Measurements from ENCODE around the gene DNAJC17.

The DNAJC17 gene

DNA sequence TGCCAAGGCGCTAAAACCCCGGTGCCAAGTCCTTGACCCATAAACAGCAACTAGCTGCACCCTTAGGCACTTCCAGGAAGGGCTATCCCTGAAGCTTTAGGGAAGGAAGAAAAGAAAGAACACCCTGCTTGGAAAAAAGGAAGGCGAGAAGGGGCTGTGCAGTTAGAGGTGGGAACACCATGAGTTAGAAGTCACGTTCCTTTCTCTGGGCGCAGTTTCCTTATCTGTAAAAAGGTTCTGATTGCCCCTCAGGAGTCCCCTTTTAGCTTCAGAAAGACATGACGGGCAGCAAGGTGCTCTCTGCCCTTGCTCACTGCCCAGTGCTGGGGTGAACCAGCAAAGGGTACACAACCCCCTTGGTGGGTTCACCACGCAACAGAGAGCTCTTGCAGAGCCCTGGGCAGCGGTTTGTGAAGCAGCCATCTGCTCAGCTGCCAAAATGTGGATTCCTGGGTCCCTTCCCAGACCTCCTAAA, 42.6 kb downstream of the DNAJC17 start:
- no peak for FAIRE-seq

DNA sequence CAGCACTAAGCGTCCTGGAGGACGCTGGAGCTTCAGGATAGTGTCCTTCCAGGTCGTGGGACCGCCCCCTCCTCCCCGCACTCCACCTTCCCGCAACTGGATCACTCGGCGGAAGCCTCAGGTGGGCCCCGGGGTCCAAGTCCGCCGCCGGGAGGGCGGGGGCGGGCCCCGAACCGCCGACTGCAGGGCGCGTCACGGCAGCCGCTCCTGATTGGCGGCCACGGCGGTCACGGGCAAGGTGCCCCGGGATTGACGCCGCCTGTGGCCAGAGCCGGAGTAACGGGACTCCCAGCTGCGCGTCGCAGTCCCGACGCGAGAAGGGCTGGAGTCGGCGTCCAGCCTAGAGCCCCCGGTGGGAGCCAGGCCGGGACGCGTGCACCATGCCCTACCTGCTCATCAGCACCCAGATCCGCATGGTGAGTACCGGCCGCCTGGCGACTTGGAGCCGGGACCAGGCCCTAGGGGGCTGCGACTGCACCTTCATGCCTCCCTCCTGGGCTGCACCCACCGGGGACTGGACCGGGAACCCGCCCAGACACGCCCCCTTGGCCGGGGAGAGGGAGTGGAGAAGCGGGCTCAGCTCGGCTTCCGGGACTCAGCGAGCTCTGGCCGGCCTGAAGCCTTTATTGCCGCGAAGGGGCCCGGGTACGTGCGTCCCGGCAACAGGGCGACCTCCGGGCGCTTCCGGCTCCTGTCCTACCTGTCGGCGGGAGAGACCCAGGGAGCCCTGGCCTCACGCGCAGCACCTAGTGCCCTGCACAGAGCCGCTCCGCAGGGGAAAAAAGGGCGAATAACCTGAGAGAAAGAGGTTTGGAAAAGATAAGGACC, 43.3 kb downstream of the DNAJC17 start, which contains the start of gene GCHFR:
GCHFR (plus strand) TSS at position 268 of the 828 bp plus-strand sequence; CDS start at position 381, 113 bp downstream.
- FAIRE-seq: no peak

DNA sequence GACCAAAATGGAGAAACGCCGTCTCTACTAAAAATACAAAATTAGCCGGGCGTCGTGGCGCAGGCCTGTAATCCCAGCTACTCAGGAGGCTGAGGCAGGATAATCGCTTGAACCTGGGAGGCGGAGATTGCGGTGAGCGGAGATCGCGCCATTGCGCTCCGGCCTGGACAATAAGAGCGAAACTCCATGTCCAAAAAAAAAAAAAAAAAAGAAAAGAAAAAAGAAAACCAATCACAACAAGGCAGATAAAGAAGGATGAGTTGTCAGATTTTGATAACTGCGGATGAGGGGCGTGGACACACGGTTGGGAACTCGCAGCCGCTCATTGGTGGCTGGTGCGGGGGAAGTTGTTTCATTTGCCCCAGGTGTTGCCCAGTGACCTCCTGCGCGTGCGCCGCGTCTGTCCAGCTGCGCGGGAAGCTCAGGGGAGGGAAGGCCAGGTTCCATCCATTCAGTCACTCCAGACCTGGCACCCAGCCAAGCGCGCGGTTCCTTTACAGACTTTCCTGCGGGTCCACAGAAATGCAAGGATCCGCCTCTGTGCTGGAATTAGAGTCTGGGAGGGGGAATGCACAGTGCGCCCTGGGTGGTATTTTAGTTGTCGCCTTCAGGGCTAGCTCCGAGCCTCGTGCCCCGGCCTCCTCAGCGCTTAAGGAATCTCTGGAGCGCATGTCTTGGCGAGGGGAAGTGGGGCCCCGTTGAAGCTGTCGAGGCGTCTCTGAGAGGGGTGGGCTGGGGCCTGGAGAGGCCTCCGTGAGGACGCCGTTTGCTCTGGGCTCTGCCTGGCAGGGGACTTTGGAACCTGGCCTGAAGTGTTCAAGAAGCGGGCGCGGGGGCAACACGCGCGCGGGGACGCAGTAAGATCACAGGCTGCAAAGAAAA, 44.1 kb downstream of the DNAJC17 start:
- no peak for FAIRE-seq

GRCh38 chr15:40759961-40760360, 47.3 kb downstream of the DNAJC17 start:
- FAIRE-seq: no peak

DNA sequence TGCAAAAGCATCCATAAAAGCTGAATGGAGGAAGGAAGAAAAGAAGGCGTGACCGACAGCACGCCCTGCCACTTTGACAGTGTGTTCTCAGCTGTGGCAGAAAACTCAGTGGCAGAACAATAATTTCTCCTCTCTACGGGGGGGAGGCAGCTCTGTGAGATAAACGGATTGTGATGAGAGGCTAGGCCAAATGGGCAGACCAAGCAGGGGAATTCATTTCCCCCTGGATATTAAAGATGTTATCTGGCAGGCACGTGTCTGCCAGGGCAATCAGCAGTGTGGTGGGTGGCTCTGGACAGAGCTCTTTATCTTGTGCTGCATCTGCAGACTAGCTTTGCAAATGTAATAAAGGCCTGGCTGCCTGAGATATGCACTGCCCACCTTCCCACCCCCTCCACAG, 50.3 kb downstream of the DNAJC17 start:
- no peak for FAIRE-seq

GRCh38 chr15:40755812-40756208, 51.5 kb downstream of the DNAJC17 start:
- FAIRE-seq: no peak

DNA sequence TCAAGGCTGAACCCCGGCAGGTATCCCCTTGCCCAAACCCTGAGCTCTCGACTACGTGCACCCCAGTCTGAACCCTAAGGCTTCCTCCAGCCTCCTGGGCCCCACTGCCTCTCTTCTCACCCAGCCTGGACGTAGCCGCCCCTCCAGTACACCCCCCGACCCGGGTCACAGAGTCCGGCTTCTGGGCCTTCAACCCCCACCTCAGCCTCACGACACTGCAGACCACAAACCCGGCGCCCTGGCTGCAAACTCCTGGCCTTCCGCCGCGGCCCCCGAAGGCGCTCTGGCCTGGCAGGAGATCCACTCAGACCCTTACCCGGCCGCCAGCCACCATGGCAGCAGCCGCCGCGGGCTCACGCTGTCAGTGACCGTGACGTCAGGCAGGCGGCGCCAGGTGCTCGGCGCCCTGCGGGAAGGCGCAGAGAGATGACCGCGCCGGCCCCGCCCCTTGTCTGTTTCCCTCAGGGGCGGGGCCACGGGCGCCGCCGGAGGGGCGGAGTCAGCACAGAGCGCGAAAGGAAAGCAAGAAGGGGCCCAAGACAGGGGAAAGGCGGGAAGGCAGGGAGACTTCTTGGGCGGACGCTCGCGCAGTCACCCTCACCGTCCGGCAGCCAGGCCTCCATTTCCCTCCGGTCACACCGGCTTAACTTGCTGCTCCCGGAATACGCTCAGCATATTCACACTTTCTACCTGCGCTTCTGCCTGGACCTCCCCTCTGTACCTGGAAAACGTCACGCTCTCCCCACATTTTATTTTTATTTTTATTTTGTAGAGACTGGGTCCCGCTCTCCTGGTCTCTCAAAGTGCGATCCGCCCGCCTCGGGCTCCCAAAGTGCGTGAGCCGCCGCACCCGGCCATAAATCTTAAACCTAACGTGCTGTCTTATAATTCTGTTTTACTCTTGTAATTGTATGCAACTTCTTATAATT, 52.1 kb downstream of the DNAJC17 start, which contains the start of gene RMDN3:
RMDN3 (minus strand) TSS at position 372 of the 929 bp plus-strand sequence. CDS start 471 bp downstream, outside the sequence.
- FAIRE-seq: no peak

- FAIRE-seq: no peak
Measured at GRCh38 chr15:40754574-40754882, 52.7 kb downstream of the DNAJC17 start.

DNA sequence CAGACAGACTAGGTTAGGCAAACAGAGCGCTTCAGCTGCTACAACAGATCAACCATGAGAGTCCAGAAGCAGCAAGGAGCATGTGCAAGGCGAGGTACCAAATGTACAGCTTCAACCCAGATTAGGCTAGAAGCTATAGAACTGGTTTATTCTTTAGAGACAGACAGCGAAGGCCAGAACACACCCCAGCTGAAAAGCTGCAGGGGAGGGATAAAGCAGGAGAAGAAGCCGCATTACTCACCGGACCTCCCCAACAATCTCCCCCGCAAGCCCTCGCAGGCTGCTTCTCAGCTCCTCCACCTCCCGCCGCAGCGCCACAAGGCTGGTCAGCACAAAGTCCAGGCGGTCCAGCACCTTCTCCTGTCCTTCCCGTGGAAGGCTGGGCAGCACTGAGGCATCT, 55.5 kb downstream of the DNAJC17 start:
- FAIRE-seq: no peak

DNA sequence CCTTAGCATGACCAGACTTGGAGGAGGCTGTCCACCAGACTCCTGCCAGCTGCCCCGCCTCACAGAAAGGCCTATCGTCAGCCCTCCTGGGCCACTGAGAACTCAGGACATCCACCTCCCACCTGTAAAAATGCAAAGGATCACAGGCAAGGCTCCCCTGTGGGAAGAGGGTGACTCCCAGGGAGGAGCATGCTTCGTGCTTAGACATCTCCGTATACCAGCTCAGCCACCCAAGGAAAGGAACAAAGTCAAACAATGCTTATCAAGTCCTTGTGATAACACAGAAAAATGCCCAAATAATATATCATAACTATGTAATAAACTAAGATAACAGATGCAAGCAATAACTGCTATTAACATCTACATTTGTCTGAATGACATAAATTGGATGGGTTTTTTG, 56.4 kb downstream of the DNAJC17 start:
- FAIRE-seq: no peak

- FAIRE-seq: no peak
Measured at GRCh38 chr15:40749151-40749630, 58.1 kb downstream of the DNAJC17 start.

- no peak for FAIRE-seq
Measured at GRCh38 chr15:40747685-40748631, 59.3 kb downstream of the DNAJC17 start.

DNA sequence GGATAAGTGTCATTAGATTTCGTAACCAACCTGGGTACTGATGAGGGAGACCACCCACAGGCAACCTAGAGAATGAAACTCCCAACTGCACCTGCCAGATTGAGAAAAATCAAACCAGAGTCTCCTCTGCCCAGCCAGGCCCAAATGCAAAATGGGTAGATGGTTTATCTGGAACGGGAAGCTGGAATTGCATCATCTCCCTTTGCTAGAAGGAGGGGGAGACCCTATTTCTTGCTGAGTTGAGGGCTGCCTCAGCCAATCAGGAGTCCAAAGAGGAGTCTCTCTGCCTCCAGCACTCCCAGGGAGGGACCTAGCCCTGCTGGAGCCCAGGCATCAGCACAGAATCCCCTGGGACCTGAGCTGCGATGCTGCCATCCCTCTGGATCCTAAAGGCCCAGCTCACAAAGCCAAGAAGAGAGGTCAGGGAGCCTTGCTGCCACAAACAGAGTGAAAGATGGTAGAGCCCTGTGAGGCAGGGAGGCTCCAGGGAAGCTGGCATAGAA, 60.3 kb downstream of the DNAJC17 start:
- FAIRE-seq: no peak

DNA sequence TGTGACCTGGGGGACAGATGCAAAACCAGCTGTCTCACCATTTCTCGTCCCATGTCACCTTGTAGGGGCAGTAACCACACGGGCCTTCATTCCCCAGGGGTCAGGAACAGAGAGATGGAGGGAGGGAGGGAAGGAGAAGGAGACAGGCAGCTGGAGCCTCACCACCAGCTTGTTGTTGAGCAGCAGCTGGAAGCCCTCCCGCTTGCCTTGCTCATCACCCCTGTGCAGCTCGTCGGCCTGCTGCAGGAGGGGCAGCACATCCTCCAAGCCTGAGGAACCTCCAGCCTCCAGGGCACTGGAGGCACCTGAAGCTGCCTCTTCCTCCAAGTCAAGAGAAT, 62.5 kb downstream of the DNAJC17 start:
- FAIRE-seq: no peak

- no peak for FAIRE-seq
Measured at GRCh38 chr15:40743921-40744814, 63.1 kb downstream of the DNAJC17 start.

- no peak for FAIRE-seq
Measured at GRCh38 chr15:40743485-40743901, 63.8 kb downstream of the DNAJC17 start.

DNA sequence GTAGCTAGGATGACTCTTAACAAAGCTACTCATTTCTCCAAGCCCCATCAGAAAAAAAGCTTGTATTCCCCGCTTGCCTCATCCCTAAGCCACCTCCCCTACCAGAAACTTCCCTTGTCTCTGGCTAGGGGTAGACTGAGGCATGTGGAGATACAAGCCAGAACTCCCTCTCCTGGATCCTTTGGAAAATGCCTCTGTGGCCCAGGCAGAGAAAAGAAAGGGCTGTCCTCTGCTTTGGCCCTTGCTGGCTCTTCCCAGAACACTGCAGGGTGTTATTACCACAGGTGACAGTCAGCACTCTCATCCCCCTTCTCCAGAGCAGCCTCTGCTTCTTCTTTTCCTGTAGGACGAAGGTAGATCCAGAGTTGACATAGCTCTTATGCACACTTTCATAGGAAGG, 67.4 kb downstream of the DNAJC17 start:
- FAIRE-seq: no peak

GRCh38 chr15:40739047-40739446, 68.2 kb downstream of the DNAJC17 start:
- FAIRE-seq: no peak

DNA sequence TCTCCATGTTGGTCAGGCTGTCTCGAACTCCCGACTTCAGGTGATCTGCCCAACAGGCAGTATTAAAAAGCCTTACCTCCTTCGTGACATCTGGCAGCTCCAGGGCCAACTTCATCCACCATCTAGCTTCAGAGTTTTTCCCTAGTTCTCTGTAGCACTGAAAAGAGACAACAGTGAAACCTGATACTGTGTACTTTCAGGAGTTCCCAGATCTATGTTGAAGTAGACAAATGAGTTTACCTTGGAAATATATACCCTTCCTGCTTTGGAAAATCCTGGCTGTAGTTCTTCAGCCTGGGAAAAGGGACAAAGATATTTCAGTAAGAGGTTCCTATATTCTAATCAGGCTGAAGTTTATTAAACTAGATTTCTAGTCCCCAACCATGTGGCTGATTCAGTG, 70.2 kb downstream of the DNAJC17 start:
- FAIRE-seq: no peak

- no peak for FAIRE-seq
Measured at GRCh38 chr15:40736575-40736974, 70.7 kb downstream of the DNAJC17 start.
